ENCODE data around the gene CLDN4.

CLDN4 gene

GRCh38 chr7:73876973-73877372 is 46.2 kb downstream of the CLDN4 start:
- no peak for DNase-seq

- DNase-seq: no peak
These were observed 49.3 kb downstream of the CLDN4 start for GRCh38 chr7:73879977-73880681.

GRCh38 chr7:73880755-73881328 is 50.0 kb downstream of the CLDN4 start:
- DNase-seq: no peak

GRCh38 chr7:73881352-73882046 is 50.7 kb downstream of the CLDN4 start:
- no peak for DNase-seq

GRCh38 chr7:73882047-73882402 is 51.2 kb downstream of the CLDN4 start:
- DNase-seq: no peak
